GM21619 (cell line): ENCODE results near the gene MCHR1.
"Not testable (repeated sequence)": the region's sequence is repeated elsewhere in the genome, so short reads cannot be mapped to it uniquely, and the experiment has no call there.

ENCODE experiments used
- ATAC-seq: cut with Tn5 transposase; IDR thresholded peaks from one replicate; pipeline ENCODE4 v1.9.1; 2021; ENCODE audit not compliant: unreplicated experiment

MCHR1 gene

GRCh38 chr22:40654522-40655167 is 24.6 kb upstream of the MCHR1 start:
- no peak for ATAC-seq

GRCh38 chr22:40655941-40656340 is 23.3 kb upstream of the MCHR1 start:
- ATAC-seq: not testable (repeated sequence)

- not testable (repeated sequence) for ATAC-seq
Measured at GRCh38 chr22:40656651-40657050, 22.6 kb upstream of the MCHR1 start.

GRCh38 chr22:40659166-40659565 is 20.1 kb upstream of the MCHR1 start:
- ATAC-seq: no peak

GRCh38 chr22:40660730-40661129 is 18.6 kb upstream of the MCHR1 start:
- ATAC-seq: no peak

- no peak for ATAC-seq
Measured at GRCh38 chr22:40661671-40662070, 17.6 kb upstream of the MCHR1 start.

- no peak for ATAC-seq
Measured at GRCh38 chr22:40665312-40665711, 14.0 kb upstream of the MCHR1 start.

GRCh38 chr22:40666151-40666848 is 13.0 kb upstream of the MCHR1 start:
- ATAC-seq: no peak

- no peak for ATAC-seq
Measured at GRCh38 chr22:40668611-40669411, 10.5 kb upstream of the MCHR1 start.

- ATAC-seq: no peak
Measured at GRCh38 chr22:40670058-40670457, 9.2 kb upstream of the MCHR1 start.

GRCh38 chr22:40671369-40671768 is 7.9 kb upstream of the MCHR1 start:
- ATAC-seq: no peak

GRCh38 chr22:40671796-40672360 is 7.4 kb upstream of the MCHR1 start:
- no peak for ATAC-seq

GRCh38 chr22:40673017-40673416 is 6.3 kb upstream of the MCHR1 start:
- ATAC-seq: no peak

- ATAC-seq: no peak
Measured at GRCh38 chr22:40674274-40674673, 5.0 kb upstream of the MCHR1 start.

GRCh38 chr22:40676166-40676565 is 3.1 kb upstream of the MCHR1 start:
- ATAC-seq: not testable (repeated sequence)

- no peak for ATAC-seq
Measured at GRCh38 chr22:40676644-40677043, 2.6 kb upstream of the MCHR1 start.

GRCh38 chr22:40678493-40679248 is 613 bp upstream of the MCHR1 start:
- ATAC-seq: no peak

GRCh38 chr22:40679964-40680818 is 907 bp downstream of the MCHR1 start:
- no peak for ATAC-seq

- ATAC-seq: no peak
Measured at GRCh38 chr22:40680819-40681183, 1.5 kb downstream of the MCHR1 start.

- no peak for ATAC-seq
Measured at GRCh38 chr22:40681451-40681850, 2.2 kb downstream of the MCHR1 start.
